SK-N-SH treated with all-trans-retinoic acid at 6 μM for 48 hours (cell line): ENCODE measurements around the gene MYL10.

Experiments
- ATAC-seq: fragments of 200-7000 bp; cut with Tn5 transposase; 3 replicates; pipeline ENCODE4 v1.9.1; 2020; ENCODE audit warnings: mild to moderate bottlenecking, moderate library complexity
- ARNTL ChIP-seq: fragments of 450-650 bp; formaldehyde crosslinking; IDR thresholded peaks from 2 replicates; pipeline ENCODE4 v1.5.0; 2020; ENCODE audit warnings: low read depth, mild to moderate bottlenecking, moderate library complexity, borderline replicate concordance
- BACH2 ChIP-seq: fragments of 250-450 bp; sonication (Bioruptor Pico); IDR thresholded peaks from 2 replicates; pipeline ENCODE4 v1.9.0; 2021; ENCODE audit warnings: mild to moderate bottlenecking, borderline replicate concordance
- CSDC2 ChIP-seq: fragments of 250-450 bp; sonication (Bioruptor Pico); IDR thresholded peaks from 2 replicates; pipeline ENCODE4 v1.5.0; 2020; ENCODE audit warnings: mild to moderate bottlenecking, moderate library complexity
- ESRRG ChIP-seq: fragments of 250-450 bp; sonication (Bioruptor Pico); IDR thresholded peaks from 2 replicates; pipeline ENCODE4 v1.6.1; 2021; ENCODE audit warnings: mild to moderate bottlenecking
- ISL1 ChIP-seq: fragments of 250-450 bp; sonication (Bioruptor Pico); IDR thresholded peaks from 2 replicates; pipeline ENCODE4 v2.1.2; 2022; ENCODE audit warnings: mild to moderate bottlenecking, moderate library complexity
- PPARA ChIP-seq: fragments of 250-450 bp; sonication (Bioruptor Pico); IDR thresholded peaks from 2 replicates; pipeline ENCODE4 v1.5.0; 2020; ENCODE audit warnings: mild to moderate bottlenecking, borderline replicate concordance
- RARB ChIP-seq: fragments of 250-450 bp; sonication (Bioruptor Pico); IDR thresholded peaks from 2 replicates; pipeline ENCODE4 v1.8.0; 2021; ENCODE audit warnings: mild to moderate bottlenecking, moderate library complexity
- SNAI2 ChIP-seq: fragments of 250-450 bp; sonication (Bioruptor Pico); IDR thresholded peaks from 2 replicates; pipeline ENCODE4 v1.5.0; 2020; ENCODE audit warnings: mild to moderate bottlenecking, moderate library complexity
- TCF4 ChIP-seq: fragments of 250-450 bp; sonication (Bioruptor Pico); IDR thresholded peaks from 2 replicates; pipeline ENCODE4 v1.8.0; 2021; ENCODE audit warnings: mild to moderate bottlenecking, moderate library complexity, borderline replicate concordance
- TOX ChIP-seq: fragments of 250-450 bp; sonication (Bioruptor Pico); IDR thresholded peaks from 2 replicates; pipeline ENCODE4 v1.8.0; 2021; ENCODE audit warnings: mild to moderate bottlenecking, moderate library complexity, borderline replicate concordance
- ZFP3 ChIP-seq: fragments of 250-450 bp; sonication (Bioruptor Pico); IDR thresholded peaks from 2 replicates; pipeline ENCODE4 v1.5.0; 2020; ENCODE audit warnings: mild to moderate bottlenecking, moderate library complexity
- TF ChIP-seq, protein P1 (sequence below): fragments of 250-450 bp; sonication (Bioruptor Pico); IDR thresholded peaks from 2 replicates; pipeline ENCODE4 v1.5.0; 2020; ENCODE audit warnings: mild to moderate bottlenecking, moderate library complexity
- TF ChIP-seq, protein P2 (sequence below): fragments of 250-450 bp; sonication (Bioruptor Pico); IDR thresholded peaks from 2 replicates; pipeline ENCODE4 v1.5.1; 2021; ENCODE audit warnings: mild to moderate bottlenecking, moderate library complexity
- TF ChIP-seq, protein P3 (sequence below): fragments of 250-450 bp; sonication (Bioruptor Pico); IDR thresholded peaks from 2 replicates; pipeline ENCODE4 v1.8.0; 2020; ENCODE audit warnings: mild to moderate bottlenecking, moderate library complexity, borderline replicate concordance
- TF ChIP-seq, protein P4 (sequence below): fragments of 250-450 bp; sonication (Bioruptor Pico); IDR thresholded peaks from 2 replicates; pipeline ENCODE4 v1.8.0; 2021; ENCODE audit warnings: low read depth, mild to moderate bottlenecking, moderate library complexity, borderline replicate concordance

MYL10 gene

GRCh38 chr7:101663747-101664146, 34.7 kb upstream of the MYL10 start:
- ATAC-seq, result no peak
- TF ChIP-seq RARB (CRISPR knock-in tag) (no peak), ISL1 (CRISPR knock-in tag) (no peak), TOX (CRISPR knock-in tag) (no peak), TCF4 (CRISPR knock-in tag) (no peak)
- TF ChIP-seq, protein P1, sequence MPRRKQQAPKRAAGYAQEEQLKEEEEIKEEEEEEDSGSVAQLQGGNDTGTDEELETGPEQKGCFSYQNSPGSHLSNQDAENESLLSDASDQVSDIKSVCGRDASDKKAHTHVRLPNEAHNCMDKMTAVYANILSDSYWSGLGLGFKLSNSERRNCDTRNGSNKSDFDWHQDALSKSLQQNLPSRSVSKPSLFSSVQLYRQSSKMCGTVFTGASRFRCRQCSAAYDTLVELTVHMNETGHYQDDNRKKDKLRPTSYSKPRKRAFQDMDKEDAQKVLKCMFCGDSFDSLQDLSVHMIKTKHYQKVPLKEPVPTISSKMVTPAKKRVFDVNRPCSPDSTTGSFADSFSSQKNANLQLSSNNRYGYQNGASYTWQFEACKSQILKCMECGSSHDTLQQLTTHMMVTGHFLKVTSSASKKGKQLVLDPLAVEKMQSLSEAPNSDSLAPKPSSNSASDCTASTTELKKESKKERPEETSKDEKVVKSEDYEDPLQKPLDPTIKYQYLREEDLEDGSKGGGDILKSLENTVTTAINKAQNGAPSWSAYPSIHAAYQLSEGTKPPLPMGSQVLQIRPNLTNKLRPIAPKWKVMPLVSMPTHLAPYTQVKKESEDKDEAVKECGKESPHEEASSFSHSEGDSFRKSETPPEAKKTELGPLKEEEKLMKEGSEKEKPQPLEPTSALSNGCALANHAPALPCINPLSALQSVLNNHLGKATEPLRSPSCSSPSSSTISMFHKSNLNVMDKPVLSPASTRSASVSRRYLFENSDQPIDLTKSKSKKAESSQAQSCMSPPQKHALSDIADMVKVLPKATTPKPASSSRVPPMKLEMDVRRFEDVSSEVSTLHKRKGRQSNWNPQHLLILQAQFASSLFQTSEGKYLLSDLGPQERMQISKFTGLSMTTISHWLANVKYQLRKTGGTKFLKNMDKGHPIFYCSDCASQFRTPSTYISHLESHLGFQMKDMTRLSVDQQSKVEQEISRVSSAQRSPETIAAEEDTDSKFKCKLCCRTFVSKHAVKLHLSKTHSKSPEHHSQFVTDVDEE (CRISPR knock-in tag), result no peak
- TF ChIP-seq, all 23 proteins: peak for 0

DNA sequence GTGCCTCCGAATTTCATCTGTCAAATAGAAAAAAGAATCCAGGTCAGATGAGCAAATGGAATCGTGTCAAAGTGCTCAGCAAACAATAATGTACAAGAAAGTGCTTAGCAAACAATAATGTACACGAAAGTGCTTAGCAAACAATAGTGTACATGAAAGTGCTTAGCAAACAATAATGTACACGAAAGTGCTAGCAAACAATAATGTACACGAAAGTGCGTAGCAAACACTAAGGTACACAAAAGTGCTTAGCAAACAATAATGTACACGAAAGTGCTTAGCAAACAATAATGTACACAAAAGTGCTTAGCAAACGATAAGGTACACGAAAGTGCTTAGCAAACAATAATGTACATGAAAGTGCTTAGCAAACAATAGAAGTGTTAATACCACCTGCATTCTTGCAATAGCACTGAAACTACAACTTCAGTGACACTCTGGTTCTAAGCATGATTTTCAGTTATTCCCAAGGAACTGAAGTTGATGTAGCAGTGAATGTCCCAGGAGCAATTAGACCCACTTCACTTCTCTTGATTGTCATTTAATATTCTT, 33.4 kb upstream of the MYL10 start:
- TF ChIP-seq ESRRG (CRISPR knock-in tag) (no peak), ZFP3 (CRISPR knock-in tag) (no peak), BACH2 (CRISPR knock-in tag) (no peak), SNAI2 (CRISPR knock-in tag) (no peak), CSDC2 (CRISPR knock-in tag) (no peak), ISL1 (CRISPR knock-in tag) (no peak), TCF4 (CRISPR knock-in tag) (no peak), PPARA (CRISPR knock-in tag) (no peak), ARNTL (no peak)
- TF ChIP-seq, protein P2, sequence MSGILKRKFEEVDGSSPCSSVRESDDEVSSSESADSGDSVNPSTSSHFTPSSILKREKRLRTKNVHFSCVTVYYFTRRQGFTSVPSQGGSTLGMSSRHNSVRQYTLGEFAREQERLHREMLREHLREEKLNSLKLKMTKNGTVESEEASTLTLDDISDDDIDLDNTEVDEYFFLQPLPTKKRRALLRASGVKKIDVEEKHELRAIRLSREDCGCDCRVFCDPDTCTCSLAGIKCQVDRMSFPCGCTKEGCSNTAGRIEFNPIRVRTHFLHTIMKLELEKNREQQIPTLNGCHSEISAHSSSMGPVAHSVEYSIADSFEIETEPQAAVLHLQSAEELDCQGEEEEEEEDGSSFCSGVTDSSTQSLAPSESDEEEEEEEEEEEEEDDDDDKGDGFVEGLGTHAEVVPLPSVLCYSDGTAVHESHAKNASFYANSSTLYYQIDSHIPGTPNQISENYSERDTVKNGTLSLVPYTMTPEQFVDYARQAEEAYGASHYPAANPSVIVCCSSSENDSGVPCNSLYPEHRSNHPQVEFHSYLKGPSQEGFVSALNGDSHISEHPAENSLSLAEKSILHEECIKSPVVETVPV, result no peak
- ATAC-seq, result no peak

DNA sequence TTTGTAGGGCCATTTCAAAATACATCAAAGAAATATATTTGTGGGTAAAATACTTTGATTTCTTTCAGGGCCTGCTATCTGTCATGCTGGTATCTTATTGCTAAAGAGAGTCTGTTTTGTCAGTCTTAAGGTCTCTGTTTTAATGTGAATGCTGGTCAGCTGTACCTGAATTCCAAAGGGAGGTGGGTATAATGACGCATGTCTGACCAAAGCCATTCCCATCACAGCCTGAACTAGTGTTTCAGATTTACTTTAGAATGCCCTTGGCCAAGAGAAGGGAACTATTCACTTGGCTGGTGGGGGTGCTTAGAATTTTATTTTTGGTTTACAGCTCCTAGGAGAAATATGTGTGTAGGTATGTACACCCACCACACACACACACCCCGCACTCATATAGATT, 30.6 kb upstream of the MYL10 start:
- TF ChIP-seq SNAI2 (CRISPR knock-in tag) (no peak), CSDC2 (CRISPR knock-in tag) (no peak), PPARA (CRISPR knock-in tag) (no peak), TOX (CRISPR knock-in tag) (no peak), RARB (CRISPR knock-in tag) (no peak)
- TF ChIP-seq, protein P3, sequence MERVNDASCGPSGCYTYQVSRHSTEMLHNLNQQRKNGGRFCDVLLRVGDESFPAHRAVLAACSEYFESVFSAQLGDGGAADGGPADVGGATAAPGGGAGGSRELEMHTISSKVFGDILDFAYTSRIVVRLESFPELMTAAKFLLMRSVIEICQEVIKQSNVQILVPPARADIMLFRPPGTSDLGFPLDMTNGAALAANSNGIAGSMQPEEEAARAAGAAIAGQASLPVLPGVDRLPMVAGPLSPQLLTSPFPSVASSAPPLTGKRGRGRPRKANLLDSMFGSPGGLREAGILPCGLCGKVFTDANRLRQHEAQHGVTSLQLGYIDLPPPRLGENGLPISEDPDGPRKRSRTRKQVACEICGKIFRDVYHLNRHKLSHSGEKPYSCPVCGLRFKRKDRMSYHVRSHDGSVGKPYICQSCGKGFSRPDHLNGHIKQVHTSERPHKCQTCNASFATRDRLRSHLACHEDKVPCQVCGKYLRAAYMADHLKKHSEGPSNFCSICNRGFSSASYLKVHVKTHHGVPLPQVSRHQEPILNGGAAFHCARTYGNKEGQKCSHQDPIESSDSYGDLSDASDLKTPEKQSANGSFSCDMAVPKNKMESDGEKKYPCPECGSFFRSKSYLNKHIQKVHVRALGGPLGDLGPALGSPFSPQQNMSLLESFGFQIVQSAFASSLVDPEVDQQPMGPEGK (CRISPR knock-in tag), result no peak
- TF ChIP-seq, protein P4, sequence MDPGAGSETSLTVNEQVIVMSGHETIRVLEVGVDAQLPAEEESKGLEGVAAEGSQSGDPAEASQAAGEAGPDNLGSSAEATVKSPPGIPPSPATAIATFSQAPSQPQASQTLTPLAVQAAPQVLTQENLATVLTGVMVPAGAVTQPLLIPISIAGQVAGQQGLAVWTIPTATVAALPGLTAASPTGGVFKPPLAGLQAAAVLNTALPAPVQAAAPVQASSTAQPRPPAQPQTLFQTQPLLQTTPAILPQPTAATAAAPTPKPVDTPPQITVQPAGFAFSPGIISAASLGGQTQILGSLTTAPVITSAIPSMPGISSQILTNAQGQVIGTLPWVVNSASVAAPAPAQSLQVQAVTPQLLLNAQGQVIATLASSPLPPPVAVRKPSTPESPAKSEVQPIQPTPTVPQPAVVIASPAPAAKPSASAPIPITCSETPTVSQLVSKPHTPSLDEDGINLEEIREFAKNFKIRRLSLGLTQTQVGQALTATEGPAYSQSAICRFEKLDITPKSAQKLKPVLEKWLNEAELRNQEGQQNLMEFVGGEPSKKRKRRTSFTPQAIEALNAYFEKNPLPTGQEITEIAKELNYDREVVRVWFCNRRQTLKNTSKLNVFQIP, result no peak
- TF ChIP-seq, protein P1 (CRISPR knock-in tag), result no peak
- TF ChIP-seq, protein P2, result no peak
- TF ChIP-seq, all 23 proteins: peak for 0
- ATAC-seq, result no peak
